GM10266 (cell line): ENCODE data around the gene ARPC5L.

ENCODE experiments used
- DNase-seq: peaks from one replicate; pipeline ENCODE4 v3.0.0; 2012; ENCODE audit errors: extremely low spot score
- TF ChIP-seq, protein P1 (sequence below): IDR thresholded peaks from 2 replicates; pipeline ENCODE4 v1.5.1; 2012; ENCODE audit warnings: mild to moderate bottlenecking, low read depth; ENCODE audit not compliant: control insufficient read depth, insufficient read depth; ENCODE audit errors: missing control alignments

The ARPC5L gene

DNA sequence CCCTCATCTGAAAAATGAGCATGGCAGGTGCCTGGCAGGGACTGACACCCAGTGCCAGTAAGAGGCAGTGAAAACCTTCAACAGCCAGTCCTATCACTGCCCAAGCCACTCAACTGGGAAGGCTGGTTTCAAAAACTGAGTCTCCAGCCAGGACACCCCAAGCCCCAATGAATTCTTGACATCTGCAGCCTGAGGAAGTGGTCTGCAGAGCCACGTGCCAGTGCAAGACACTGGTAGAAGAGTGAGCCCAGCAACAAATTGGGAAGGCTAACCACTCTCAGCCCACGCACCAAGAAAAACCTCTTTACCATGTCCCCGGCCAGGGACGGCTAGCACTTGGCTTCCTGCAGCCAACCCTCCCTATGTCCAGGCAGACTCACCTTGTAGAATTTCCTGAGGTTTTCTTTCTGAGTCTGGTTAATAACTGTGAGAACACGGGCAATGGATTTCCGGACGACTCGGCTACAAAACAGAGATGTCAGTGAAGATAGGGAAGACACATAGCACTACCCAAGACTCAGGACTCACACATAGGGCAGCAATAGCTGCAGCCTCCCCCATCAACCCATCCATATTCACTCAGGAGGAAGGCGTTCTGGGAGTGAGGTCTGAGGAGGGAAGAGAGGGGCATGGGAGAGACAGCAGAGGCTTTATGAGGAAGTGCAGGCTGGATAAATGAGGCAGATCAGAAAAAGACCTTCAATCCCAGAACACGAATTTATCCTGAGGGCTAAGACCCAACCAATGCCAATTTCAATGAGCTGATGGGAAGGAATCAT, 1.9 kb upstream of the ARPC5L start:
- DNase-seq, result no peak
- TF ChIP-seq, protein P1, sequence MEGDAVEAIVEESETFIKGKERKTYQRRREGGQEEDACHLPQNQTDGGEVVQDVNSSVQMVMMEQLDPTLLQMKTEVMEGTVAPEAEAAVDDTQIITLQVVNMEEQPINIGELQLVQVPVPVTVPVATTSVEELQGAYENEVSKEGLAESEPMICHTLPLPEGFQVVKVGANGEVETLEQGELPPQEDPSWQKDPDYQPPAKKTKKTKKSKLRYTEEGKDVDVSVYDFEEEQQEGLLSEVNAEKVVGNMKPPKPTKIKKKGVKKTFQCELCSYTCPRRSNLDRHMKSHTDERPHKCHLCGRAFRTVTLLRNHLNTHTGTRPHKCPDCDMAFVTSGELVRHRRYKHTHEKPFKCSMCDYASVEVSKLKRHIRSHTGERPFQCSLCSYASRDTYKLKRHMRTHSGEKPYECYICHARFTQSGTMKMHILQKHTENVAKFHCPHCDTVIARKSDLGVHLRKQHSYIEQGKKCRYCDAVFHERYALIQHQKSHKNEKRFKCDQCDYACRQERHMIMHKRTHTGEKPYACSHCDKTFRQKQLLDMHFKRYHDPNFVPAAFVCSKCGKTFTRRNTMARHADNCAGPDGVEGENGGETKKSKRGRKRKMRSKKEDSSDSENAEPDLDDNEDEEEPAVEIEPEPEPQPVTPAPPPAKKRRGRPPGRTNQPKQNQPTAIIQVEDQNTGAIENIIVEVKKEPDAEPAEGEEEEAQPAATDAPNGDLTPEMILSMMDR, result no peak

DNA sequence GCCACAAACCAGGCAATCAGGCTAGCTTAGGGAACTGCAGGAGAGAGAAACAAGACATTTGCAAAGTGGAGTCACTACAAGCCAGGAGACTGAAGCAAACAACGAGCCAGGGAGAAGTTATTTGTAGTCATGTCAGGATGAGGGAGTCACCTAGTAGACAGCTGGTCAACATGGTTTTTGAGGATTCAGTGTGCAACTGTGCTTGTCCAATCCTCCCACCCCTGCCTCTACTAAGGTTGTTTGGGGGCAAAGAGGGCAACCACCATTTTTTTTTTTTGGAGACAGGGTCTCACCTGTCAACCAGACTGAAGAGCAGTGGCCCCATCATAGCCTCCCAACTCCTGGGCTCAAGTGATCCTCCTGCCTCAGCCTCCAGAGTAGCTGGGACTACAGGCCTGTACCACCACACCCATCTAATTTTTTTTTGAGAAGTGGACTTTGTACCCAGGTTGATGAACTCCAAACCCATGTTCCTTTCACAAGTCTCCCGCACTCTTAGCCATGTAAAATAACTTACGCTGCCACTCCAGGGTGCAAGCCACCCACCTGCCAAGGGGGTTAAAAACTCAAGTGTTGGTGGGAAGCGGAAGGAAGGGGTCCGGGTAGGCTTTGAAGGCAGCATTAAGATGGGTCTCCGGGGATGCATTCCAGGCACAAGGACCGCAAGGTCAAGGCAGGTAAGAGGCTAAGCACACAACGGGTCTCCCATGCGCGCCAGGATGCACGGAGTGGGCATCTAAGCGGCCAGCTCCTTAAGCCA, 1.2 kb upstream of the ARPC5L start:
- no peak for DNase-seq
- TF ChIP-seq, protein P1, result no peak

DNA sequence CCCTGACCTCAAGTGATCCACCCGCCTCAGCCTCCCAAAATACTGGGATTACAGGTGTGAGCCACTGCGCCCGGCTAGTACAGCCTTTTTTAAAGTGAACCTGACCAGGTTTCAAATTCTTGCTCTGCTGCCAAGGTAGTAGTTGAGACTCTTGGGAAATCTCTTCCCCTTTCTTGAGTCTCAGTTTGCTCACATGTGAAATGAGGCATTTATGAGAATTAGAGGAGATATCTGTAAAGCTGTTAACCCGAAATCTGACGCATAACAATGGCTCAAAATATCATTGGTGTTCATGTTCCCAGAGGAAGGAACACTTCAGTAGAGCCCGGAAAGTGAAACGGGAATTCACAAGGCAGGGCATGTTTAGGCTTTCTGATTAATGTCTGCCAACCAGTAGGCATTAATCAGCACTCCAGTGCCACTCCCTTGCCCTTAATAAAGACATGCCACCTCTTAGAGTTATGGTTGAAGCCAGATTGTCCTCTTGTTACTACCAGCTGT, 1.5 kb downstream of the ARPC5L start:
- no peak for DNase-seq
- TF ChIP-seq, protein P1, result no peak

DNA sequence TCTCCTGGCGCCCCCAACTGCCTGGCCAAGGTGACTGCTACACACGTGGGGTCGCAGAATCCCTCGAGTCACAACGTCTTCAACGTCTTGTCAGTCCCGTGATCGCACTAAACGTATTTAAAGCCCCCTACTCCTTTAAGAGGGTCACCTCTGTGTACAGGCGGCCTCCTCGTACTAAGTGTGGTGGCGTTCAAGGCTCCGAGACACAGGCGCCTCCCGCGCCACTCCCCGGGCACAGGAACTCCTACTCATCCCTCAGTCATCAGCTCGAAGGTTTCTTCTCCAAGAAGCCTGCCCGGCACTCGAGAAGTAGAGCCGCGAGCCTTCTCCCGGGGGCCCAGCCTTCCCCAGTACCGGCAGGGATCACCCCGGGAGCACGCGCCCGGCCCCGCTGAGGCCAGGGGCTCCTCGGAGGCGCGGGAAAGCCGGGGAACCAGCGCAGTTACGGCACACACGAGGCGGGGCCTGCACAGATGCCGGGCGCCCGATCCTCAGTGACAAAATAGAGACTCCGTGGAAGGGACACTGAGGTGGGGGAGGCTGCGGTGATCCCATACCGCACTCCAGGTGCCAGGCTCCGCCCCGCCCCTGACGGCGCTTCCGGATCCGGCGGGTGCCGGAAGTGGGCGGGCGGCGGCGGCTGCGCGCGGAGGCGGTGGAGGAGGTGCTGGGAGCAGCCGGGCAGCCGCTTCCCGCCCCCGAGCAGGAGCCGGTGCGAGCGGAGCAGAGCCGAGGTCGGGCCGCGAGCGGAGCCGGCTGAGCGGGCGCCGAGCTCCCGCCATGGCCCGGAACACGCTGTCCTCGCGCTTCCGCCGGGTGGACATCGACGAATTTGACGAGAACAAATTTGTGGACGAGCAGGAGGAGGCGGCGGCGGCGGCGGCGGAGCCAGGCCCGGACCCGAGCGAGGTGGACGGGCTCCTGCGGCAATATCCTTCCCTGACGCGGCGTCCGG, 6.9 kb downstream of the ARPC5L start:
- DNase-seq, result peak; percentile 95
- TF ChIP-seq, protein P1, result peak; percentile 62

DNA sequence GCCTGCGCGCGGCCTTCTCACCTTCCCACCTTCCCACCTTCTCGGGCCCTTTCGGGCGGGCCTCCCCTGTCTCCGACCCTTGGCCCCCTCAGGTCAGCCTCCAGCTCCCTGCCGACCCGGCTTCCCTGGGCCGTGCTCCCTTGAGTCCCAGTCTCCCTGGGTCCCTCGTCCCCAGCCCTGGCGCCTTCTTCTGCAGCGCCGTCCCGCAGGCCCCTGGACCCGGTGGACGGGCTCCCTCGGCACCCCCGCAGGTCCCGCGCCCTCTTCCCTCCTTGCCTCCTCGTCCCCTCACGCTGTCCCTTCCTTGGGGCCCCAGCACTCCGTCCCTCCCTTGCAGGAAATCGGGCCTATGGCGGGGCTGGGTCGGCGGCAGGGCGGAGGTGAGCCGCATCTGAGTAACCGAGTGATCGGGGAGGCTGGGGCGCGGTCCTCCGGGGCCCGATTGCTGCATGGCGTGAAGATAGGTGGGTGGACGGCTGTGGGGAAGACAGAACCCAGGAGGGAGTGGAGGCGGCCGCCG, 7.6 kb downstream of the ARPC5L start:
- TF ChIP-seq, protein P1, result no peak
- DNase-seq, result no peak

DNA sequence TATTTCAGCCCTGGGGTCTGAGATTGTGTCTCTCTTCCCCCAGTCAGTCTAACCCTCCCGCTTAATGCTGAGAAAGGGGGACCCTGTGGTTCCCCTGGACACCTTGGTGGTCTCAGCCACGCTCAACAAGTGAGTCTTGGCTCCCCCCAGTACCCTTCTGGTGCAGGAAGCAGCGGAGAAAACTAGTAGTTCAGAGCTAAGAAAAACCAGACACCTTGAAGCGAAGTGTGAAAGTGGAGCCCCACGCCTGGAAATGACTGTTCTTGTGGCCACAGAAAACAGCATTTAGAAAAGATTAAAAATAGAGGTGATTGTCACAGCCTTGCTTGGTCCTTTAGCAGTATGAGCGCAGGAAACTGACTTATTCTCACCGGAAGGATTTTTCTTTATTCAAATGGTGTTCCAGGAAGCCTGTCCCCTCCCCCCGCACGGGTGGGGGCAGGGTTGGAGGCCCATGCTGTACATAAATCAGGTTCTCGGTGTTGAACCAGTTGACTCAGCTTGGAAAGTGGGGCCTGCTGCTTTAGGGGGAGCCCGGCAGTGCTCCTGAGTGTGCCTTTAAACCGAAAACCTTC, 8.1 kb downstream of the ARPC5L start:
- TF ChIP-seq, protein P1, result no peak
- DNase-seq, result peak; percentile 76
